Stimulated activated CD4-positive, alpha-beta T cell treated with anti-CD3 and anti-CD28 coated beads, Interleukin-15, amount 100 ng/mL, for 48 hours (primary cell): ENCODE results near the gene MSMP.

Experiments
- DNase-seq, 2 donors: peaks; one replicate each; pipeline ENCODE4 v3.0.0-alpha.2; 2020; ENCODE audit warnings: low read depth in 2 of 2

Gene MSMP

DNA sequence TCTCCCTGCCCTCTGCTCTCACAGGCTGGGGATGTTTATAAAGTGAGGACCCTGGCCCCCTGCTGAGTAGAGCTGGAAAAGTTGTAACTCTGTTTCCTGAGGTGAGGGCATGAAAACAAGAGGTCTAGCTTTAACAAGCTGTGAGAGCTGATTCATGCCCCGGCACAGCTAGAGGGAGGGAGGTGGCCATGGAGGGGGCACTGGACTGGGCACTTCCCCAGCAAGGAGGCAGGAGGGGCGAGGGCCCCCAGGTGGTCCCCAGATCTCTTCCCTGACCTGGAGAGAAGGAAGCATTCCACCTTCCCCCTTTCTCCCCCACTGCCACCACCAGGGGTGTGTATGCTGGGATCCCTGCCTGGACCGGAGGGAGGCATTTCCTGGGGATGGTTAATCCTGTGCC, at the start of gene MSMP:
MSMP (minus strand) TSS at position 13 of the 400 bp plus-strand sequence. CDS start 147 bp downstream, outside the sequence.
- DNase-seq, result no peak

GRCh38 chr9:35801328-35802128, 47.5 kb upstream of the MSMP start:
- DNase-seq, result no peak

GRCh38 chr9:35800530-35800929, 46.5 kb upstream of the MSMP start:
- no peak for DNase-seq

DNA sequence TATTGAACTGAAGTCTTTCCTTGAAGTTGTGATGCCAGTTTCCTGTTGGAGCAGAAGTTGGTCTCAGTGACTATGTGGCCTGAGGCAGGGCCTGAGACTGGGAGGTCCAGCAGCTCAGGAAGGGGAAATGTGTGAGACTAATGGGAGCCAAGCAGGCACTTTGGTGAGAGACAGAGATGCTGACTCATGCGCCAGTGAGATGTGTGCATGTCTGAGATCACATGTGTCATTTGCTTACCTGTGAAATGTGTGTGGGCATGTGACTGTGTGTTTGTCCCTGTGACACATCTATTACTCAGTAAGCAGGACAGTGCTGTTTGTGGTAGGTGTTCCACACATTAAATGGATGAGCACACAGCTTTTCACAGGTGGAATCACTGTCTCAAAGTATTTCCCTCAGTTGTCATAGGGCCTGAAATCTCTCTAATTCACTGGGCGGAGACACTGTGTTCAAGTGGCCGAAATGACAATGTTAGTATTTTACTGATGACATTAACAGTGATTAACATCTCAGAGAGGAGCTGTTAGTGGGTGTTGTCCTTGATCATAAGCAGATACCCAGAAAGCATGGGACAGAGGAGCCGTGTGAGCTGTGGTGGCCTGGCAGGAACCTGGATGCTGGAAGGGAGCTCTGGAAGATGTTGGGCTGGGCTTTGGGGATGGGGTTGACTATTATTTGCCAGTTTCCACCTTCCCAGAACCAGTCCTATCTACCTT, 44.7 kb upstream of the MSMP start:
- DNase-seq, result peak; percentile 30 to 50

DNA sequence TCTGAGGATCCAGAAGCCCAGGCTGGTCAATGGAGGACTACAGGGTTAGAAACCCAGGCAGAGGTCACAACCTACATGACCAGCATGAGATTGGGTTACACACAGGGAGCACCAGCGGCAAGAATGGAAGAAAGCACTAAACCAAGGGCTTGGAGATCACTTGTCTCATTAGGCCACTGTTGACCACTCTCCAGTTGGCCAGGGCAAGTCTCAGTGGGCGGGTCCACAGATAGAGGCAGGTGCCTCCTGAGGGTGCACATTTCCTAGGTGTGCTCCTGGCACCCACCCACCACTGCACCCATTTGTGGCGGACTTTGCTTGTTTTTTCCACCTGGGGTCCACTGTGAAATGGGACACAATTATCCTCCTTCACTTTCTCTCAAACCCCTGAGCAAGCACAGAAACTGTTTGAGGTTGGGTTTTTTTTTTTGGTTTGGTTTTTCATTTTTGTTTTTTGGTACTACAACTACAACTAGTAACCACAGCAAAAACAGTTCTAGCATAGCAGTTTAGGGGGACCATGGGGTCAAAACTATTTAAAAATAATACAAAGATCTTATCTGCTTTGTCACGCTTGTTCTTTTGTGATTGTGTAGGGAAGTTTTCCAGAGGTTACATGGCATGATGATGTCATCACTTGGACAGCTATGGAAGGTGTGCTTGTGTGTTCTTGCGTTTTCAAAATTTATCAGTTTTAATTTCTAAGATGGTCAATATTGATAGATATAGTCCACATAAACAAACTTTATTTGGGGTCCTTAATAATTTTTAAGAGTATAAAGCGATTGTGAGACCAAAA, 43.4 kb upstream of the MSMP start:
- no peak for DNase-seq

DNA sequence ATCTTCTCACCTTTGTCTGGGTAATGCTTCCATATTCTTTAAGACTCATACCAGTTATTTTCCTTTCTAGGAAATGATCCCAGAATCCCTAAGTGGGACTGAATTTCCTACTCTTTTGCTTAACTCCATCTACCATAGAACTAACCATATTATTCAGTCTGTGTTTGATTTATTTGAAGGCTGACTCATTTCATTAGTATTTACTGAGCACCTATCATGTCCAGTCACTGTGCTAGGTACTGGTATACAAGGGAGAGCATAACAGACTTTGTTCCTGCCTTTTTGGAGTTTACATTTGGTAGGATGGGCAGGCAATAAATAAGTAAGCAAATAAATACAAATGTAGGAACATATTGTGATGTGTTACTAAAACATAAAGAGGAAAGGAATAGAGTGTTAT, 41.6 kb upstream of the MSMP start:
- DNase-seq, result no peak

DNA sequence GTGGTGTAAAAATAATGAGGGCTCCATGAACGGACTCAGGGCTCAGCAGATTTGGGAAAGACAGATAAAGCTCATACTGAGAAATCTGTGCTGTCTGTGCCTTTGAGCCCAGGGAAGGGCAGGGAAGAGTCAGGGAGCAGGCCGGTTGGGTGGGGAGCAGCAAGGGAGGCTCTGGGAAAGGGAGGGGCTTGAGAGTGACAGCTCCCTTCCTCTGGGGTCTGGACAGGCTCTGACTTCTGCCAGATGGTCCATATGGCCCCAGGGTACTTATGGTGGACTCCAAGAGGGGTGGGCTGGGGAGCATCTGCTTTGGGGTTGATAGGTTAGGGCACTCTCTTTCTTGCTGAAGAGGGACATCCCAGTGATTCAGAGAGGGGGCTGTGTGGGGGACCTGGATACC, 39.4 kb upstream of the MSMP start:
- no peak for DNase-seq

GRCh38 chr9:35792826-35793225, 38.8 kb upstream of the MSMP start:
- DNase-seq, result no peak

- DNase-seq, result no peak
Observed at GRCh38 chr9:35792024-35792813, 38.1 kb upstream of the MSMP start.

GRCh38 chr9:35791297-35791921, 37.3 kb upstream of the MSMP start, which contains the start of gene NPR2:
NPR2 (plus strand) TSS chr9:35791591; CDS start chr9:35792409, 818 bp downstream.
- no peak for DNase-seq

DNA sequence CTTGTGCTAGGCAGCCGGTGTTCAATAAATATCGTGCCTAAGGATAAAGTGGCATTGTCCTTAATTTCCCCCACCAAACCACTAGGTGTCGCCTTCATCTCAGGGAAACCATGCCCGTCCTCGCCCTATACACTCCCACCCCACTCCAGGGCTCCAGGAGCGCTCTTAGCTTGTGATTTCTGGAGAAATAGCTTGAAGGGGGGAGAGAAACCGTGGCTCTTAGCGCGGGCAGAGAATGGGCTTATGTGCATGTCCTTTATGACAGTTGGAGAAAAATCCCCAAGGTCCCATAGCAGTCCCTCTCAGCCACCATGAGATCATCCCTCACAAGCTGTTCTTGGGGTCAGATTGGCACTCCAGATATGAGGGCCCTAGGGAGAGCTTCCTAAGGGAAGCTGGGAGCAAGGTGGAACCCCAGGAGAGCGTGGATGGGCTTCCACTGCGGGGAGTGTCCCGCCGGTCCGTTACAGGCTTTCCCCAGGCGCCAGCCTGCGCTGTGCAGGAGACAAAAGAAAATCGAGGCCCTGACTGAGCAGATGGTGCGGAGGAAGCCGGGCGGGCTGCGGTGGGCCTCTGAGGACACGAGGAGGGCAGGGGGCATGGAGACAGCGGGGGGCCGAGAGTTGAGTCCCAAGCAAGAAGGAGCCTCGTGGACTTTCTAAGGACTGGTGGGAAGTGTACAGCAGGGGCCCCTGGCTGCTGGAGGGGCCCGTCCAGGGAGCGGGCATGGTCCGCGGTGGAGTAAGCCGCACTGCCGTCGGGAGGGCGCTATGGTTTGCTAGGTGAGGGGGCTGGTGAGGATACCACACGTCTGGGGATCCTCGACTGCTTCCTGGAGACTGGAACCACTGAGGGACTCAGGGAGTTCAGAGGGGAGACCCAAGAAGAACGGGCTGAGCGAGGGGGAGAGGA, 36.6 kb upstream of the MSMP start:
- DNase-seq, result peak in 1 of 2 donors; percentile 29

DNA sequence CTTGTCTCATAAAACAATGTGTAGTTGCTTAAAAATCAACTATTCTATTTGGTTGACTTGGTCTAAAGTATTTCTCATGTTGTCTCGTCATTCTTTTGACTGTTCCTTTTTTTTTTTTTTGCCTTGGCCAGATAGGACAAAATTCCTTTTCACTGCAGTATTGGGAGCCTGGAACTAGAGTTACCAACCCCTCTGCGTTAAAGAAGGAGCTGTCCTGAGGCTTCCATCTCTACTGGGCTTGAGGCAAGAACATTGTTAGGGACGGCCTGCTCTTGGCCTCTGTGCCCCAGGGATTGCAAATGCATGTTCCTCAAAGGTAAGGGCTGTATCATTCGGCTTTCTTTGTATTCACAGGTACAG, 35.9 kb upstream of the MSMP start:
- DNase-seq, result no peak

DNA sequence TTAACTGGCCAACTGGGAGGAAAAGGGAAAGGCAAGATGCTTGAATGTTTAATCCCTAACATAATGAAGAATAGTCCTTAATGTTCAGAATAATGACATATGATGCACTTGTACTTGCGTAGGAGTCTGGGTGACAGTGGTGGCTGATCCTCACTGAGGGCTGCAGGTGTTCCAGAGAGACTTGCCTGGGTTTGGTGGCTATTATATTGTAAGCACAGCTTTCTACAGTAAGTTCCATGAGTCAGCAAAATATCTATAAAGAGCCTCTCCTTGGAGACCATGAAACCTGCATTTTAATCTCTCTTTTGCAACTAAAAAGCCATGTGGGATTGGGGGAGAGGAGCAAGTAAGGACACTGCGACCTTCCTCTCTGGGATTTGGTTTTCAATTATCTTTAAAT, 35.5 kb upstream of the MSMP start:
- no peak for DNase-seq

- no peak for DNase-seq
Observed at GRCh38 chr9:35783418-35783817, 29.3 kb upstream of the MSMP start.

GRCh38 chr9:35781066-35781465, 27.0 kb upstream of the MSMP start:
- DNase-seq, result no peak

DNA sequence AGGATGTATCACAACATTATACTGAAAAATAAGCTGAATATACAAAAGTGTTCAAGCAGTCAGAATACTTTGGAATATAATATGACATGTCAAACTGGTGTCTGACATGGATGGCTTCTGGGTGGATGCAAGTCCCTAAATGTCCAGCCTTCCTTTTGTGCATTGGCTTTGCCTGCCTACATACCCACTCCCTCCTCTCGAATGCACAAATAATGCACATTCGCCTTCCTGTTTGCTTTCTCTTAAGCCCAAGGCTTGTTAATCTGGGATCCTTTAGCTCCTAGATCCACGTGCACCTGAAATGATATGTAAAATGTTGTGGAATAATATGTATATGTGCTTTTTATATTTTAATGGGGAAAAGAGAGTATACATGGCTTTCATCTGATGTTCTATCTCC, 24.4 kb upstream of the MSMP start:
- no peak for DNase-seq

DNA sequence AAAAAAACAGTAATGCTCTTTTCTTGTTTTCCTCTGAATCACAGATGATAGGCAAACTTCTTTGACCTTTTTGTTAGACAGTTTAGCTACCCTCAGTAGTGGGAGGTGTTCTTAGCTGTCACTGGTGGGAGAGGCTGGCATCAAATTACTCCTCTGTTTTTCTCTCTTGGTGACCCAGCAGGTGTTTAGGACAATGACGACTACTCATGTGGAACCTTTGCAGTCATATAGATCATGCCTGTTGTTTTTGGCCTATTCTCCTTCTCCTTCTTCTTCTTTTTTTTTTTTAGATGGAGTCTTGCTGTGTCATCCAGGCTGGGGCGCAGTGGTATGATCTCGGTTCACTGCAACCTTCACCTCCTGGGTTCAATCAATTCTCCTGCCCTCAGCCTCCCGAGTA, 21.9 kb upstream of the MSMP start:
- DNase-seq, result no peak

DNA sequence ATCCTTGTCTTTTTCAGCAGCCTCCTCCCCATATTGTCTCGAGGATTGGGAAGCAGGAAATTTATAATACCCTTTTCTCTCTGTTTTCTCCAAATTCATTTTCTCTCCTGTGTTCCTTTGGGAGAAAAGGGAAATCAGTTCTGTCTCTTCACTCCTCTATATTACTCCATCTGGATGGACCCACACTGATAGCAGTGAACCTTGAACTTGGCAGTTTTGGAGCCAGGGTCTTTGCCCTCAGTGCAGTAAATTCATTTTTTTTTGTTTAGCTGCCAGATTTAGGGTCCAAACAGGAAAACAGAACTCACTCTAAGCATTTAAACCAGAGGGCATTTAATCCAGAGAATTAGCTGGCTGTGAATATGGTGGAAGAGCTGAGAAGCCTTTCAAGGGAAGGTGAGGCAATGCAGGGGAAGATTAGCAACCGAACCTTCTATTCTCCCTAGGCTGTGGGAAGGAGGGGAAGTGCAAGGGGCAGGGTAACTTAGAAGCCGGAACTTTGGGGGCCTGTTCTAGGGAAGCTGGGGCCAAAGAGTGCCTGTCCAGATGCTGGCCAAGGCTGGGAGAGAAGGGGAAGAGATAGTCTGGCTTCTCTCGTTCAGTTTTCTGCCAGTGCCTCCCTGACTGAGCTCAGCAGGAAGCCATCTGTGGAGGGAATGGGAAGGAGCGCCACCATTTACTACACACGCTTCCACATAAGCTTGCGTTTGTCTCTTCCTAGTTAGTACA, 21.0 kb upstream of the MSMP start:
- no peak for DNase-seq

GRCh38 chr9:35771943-35772342, 17.9 kb upstream of the MSMP start:
- no peak for DNase-seq
